SU-DHL-6 (cell line): Measurements from ENCODE around the gene GRAMD2B.

ENCODE experiments used
- CTCF ChIP-seq: fragments of 200-600 bp; sonication (generic); IDR thresholded peaks from one replicate; pipeline ENCODE4 v1.5.1; 2017; ENCODE audit warnings: antibody characterized with exemption, mild to moderate bottlenecking, low read length, moderate library complexity; ENCODE audit not compliant: insufficient read depth, poor library complexity, severe bottlenecking
- EZH2phosphoT487 ChIP-seq: fragments of 200-600 bp; sonication (generic), shearing (Covaris generic); conservative IDR thresholded peaks from 2 replicates; pipeline ENCODE4 v1.6.1; 2018; ENCODE audit warnings: mild to moderate bottlenecking, antibody characterized with exemption, low read length, moderate library complexity, mixed read lengths

- no peak for TF ChIP-seq CTCF
- no peak for TF ChIP-seq EZH2phosphoT487
Observed at GRCh38 chr5:126469536-126470316, 46.5 kb downstream of the GRAMD2B start.
